Kidney (tissue), 22 donors: ENCODE data around the gene ATP6V1G1. TPM values are rescaled to one million over a fixed set of nuclear protein-coding genes. Genes with fewer than 3 reads are reported as not detected.

Experiments used
- DNase-seq, 5 donors: peaks; one replicate each; pipeline ENCODE4 v3.0.0-alpha.2; 2013 to 2020
- FAIRE-seq: peaks from 2 replicates; lab custom pipeline; 2012; peaks lifted over from hg19 to GRCh38; lab: Jason Lieb, UNC
- H3K27ac ChIP-seq, 2 donors: one replicate each; pipeline ENCODE4 v1.7.0; 2013; ENCODE audit warnings: low read depth in 2 of 2, low read length in 2 of 2, inconsistent platforms in 1 of 2
- H3K27me3 ChIP-seq: one replicate; pipeline ENCODE4 v1.7.1; 2013; ENCODE audit warnings: low read length, inconsistent platforms; ENCODE audit not compliant: control insufficient read depth, insufficient read depth
- H3K36me3 ChIP-seq, 3 donors: one replicate each; pipeline versions ENCODE4 v1.7.0 to v1.7.1; 2013; ENCODE audit warnings: low read length in 3 of 3, control low read depth in 1 of 3, inconsistent platforms in 1 of 3; ENCODE audit not compliant: insufficient read depth in 3 of 3, control insufficient read depth in 2 of 3
- H3K4me1 ChIP-seq, 3 donors: one replicate each; pipeline versions ENCODE4 v1.7.0 to v1.7.1; 2013; ENCODE audit warnings: low read length in 3 of 3, inconsistent platforms in 1 of 3, low read depth in 1 of 3; ENCODE audit not compliant: control insufficient read depth in 2 of 3, insufficient read depth in 2 of 3
- H3K4me3 ChIP-seq, 3 donors: one replicate each; pipeline versions ENCODE4 v1.7.0 to v1.8.1; 2013; ENCODE audit warnings: low read length in 3 of 3, control low read depth in 1 of 3, inconsistent platforms in 1 of 3
- H3K9ac ChIP-seq, 3 donors: one replicate each; pipeline versions ENCODE4 v1.7.0 to v1.7.1; 2013; ENCODE audit warnings: low read length in 3 of 3, control low read depth in 1 of 3, inconsistent platforms in 1 of 3
- H3K9me3 ChIP-seq, 3 donors: one replicate each; pipeline versions ENCODE4 v1.7.0 to v1.7.1; 2013; ENCODE audit warnings: low read length in 3 of 3, control low read depth in 1 of 3, inconsistent platforms in 1 of 3; ENCODE audit not compliant: control insufficient read depth in 2 of 3, insufficient read depth in 1 of 3
- CTCF ChIP-seq: IDR thresholded peaks from 3 replicates; pipeline ENCODE4 v1.5.1; 2012; ENCODE audit warnings: mild to moderate bottlenecking, moderate library complexity, borderline replicate concordance; ENCODE audit not compliant: insufficient read depth; ENCODE audit errors: extremely low read depth
- intact Hi-C: fragments of 100-400 bp; cut with DNase I; formaldehyde crosslinking; loops from one replicate; pipeline ENCODE4 v1.11.1; 2022
- long read RNA-seq, 10 donors: library from polyadenylated mRNA in 1 of 10; unstranded in 1 of 10; transcript quantifications; one replicate each; pipeline ENCODE4 v2.0.0 and lab custom pipeline, GENCODE V29; 2021 to 2026
- polyA plus RNA-seq: library from polyadenylated mRNA; stranded (reverse); fragments of 350-450 nt; fragmentation: Illumina TruSeq; extraction: RNeasy Lipid Tissue Mini Kit (QIAGEN cat#74804); gene quantifications from one replicate; pipeline ENCODE4 v1.2.3, GENCODE V29; 2014; ENCODE audit warnings: low read depth, low replicate concordance; ENCODE audit not compliant: insufficient read depth
- total RNA-seq: library from RNA; stranded (reverse); fragmentation: NEBNext Ultra II Directional; extraction: Animal tissue kit (Norgen Biotek cat#: 25700); gene quantifications from one replicate; pipeline ENCODE4 v1.2.1, GENCODE V29; 2021
- donor health status: control.
- donor health status: control.
- donor health status: control.
- donor health status: control.
- donor health status: control.
- donor health status: DM: yes; HTN: yes; CAD: no.
- donor health status: Normal renal cell carcinoma (clear cell type).

The ATP6V1G1 gene
- total RNA-seq (103 TPM), polyA plus RNA-seq (215 TPM)
- long read RNA-seq, donor 1, transcript ATP6V1G1-201 (3 exons, 1,080 nt) = major isoform, 147 of 188 reads
- long read RNA-seq, donor 1, partial matches to known transcripts = 41 of 188 reads
- long read RNA-seq, donor 1, other reads (novel, unspliced or antisense) = 0 of 188 reads
- long read RNA-seq, donor 2, transcript ATP6V1G1-201 (3 exons, 1,080 nt) = major isoform, 185 of 197 reads
- long read RNA-seq, donor 2, partial matches to known transcripts = 12 of 197 reads
- long read RNA-seq, donor 2, other reads (novel, unspliced or antisense) = 0 of 197 reads
- long read RNA-seq, donor 3, transcript ATP6V1G1-201 (3 exons, 1,080 nt) = major isoform, 238 of 252 reads
- long read RNA-seq, donor 3, partial matches to known transcripts = 9 of 252 reads
- long read RNA-seq, donor 3, other reads (novel, unspliced or antisense) = 5 of 252 reads
- long read RNA-seq, donor 4, transcript ATP6V1G1-201 (3 exons, 1,080 nt) = major isoform, 127 of 136 reads
- long read RNA-seq, donor 4, partial matches to known transcripts = 9 of 136 reads
- long read RNA-seq, donor 4, other reads (novel, unspliced or antisense) = 0 of 136 reads
- long read RNA-seq, donor 5, transcript ATP6V1G1-201 (3 exons, 1,080 nt) = major isoform, 11 of 11 reads
- long read RNA-seq, donor 5, partial matches to known transcripts = 0 of 11 reads
- long read RNA-seq, donor 5, other reads (novel, unspliced or antisense) = 0 of 11 reads
- long read RNA-seq, donor 6, transcript ATP6V1G1-201 (3 exons, 1,080 nt) = major isoform, 496 of 565 reads
- long read RNA-seq, donor 6, partial matches to known transcripts = 59 of 565 reads
- long read RNA-seq, donor 6, other reads (novel, unspliced or antisense) = 10 of 565 reads
- long read RNA-seq, donor 7, transcript ATP6V1G1-201 (3 exons, 1,080 nt) = major isoform, 96 of 97 reads
- long read RNA-seq, donor 7, partial matches to known transcripts = 0 of 97 reads
- long read RNA-seq, donor 7, other reads (novel, unspliced or antisense) = 1 of 97 reads
- long read RNA-seq, donor 8, transcript ATP6V1G1-201 (3 exons, 1,080 nt) = major isoform, 245 of 308 reads
- long read RNA-seq, donor 8, partial matches to known transcripts = 63 of 308 reads
- long read RNA-seq, donor 8, other reads (novel, unspliced or antisense) = 0 of 308 reads
- long read RNA-seq, donor 9, transcript ATP6V1G1-201 (3 exons, 1,080 nt) = major isoform, 120 of 128 reads
- long read RNA-seq, donor 9, partial matches to known transcripts = 8 of 128 reads
- long read RNA-seq, donor 9, other reads (novel, unspliced or antisense) = 0 of 128 reads
- long read RNA-seq, donor 10, transcript ATP6V1G1-201 (3 exons, 1,080 nt) = major isoform, 152 of 162 reads
- long read RNA-seq, donor 10, partial matches to known transcripts = 10 of 162 reads
- long read RNA-seq, donor 10, other reads (novel, unspliced or antisense) = 0 of 162 reads

- peaks cover 2 to 30% (median 21%) of the 10 kb centered on the region in 3 donors for H3K4me1 ChIP-seq
- H3K9me3 ChIP-seq = no peaks in the 10 kb centered on the region
- peak; percentile 46 for FAIRE-seq
- peak within 1 kb of the TSS; percentile 93 to 100 (median 95) for H3K9ac ChIP-seq
- H3K36me3 ChIP-seq = peaks cover 0 to under 1% (median 0%) of the 10 kb centered on the region in 3 donors
- peak within 1 kb of the TSS; percentile 92 to 98 for H3K27ac ChIP-seq
- intact Hi-C loops = no loop called here
- TF ChIP-seq CTCF = no peak
- no peaks in the 10 kb centered on the region for H3K27me3 ChIP-seq
- DNase-seq = peak; percentile 99 to 100 (median 100)
- peak within 1 kb of the TSS; percentile 87 to 100 (median 99) for H3K4me3 ChIP-seq
Measured at GRCh38 chr9:114587345-114588202, at the start of gene ATP6V1G1. Gene ATP6V1G1, plus strand, starts transcription at chr9:114587769. Its CDS starts 70 bp downstream, at chr9:114587839.

GRCh38 chr9:114538241-114538640 lies 49.3 kb upstream of the ATP6V1G1 start:
- no peak overlapping the region for H3K27ac ChIP-seq
- DNase-seq (no peak), FAIRE-seq (no peak)
- H3K27me3 ChIP-seq = no peaks in the 10 kb centered on the region
- TF ChIP-seq CTCF = peak; percentile 29
- no peak overlapping the region for H3K4me3 ChIP-seq
- intact Hi-C loops = no loop called here
- no peaks in the 10 kb centered on the region for H3K4me1 ChIP-seq
- H3K9me3 ChIP-seq = no peaks in the 10 kb centered on the region
- no peaks in the 10 kb centered on the region for H3K36me3 ChIP-seq
- H3K9ac ChIP-seq = no peak overlapping the region
